BE2C (cell line): Measurements from ENCODE around the gene KIAA1614.

Experiments
- DNase-seq: peaks from one replicate; pipeline ENCODE4 v3.0.0-alpha.2; 2020
- H3K27me3 ChIP-seq: fragments of 250-450 bp; sonication (Bioruptor Pico); 2 replicates; pipeline ENCODE4 v1.5.1; 2020; ENCODE audit warnings: mild to moderate bottlenecking
- H3K36me3 ChIP-seq: fragments of 250-450 bp; sonication (Bioruptor Pico); 2 replicates; pipeline ENCODE4 v1.5.1; 2020; ENCODE audit warnings: mild to moderate bottlenecking
- H3K4me1 ChIP-seq: fragments of 250-450 bp; sonication (Bioruptor Pico); 2 replicates; pipeline ENCODE4 v1.5.1; 2020
- H3K4me3 ChIP-seq: 2 replicates; pipeline ENCODE4 v1.5.1; 2011; ENCODE audit warnings: low read depth, low read length
- H3K9me3 ChIP-seq: fragments of 250-450 bp; sonication (Bioruptor Pico); 2 replicates; pipeline ENCODE4 v1.5.1; 2020
- CTCF ChIP-seq: IDR thresholded peaks from 2 replicates; pipeline ENCODE4 v1.5.1; 2012; ENCODE audit warnings: mild to moderate bottlenecking, low read depth, low read length

The KIAA1614 gene

GRCh38 chr1:180921891-180922630 lies 9.4 kb downstream of the KIAA1614 start:
- TF ChIP-seq CTCF, result no peak
- peak; percentile 4 for DNase-seq
- Histone ChIP-seq H3K4me3 (no peak overlapping the region), H3K9me3 (no peaks in the 10 kb centered on the region), H3K4me1 (peaks cover 36% of the 10 kb centered on the region), H3K36me3 (no peaks in the 10 kb centered on the region), H3K27me3 (no peaks in the 10 kb centered on the region)

GRCh38 chr1:180922631-180923015 lies 9.9 kb downstream of the KIAA1614 start:
- Histone ChIP-seq H3K9me3 (no peaks in the 10 kb centered on the region), H3K4me1 (peaks cover 42% of the 10 kb centered on the region), H3K36me3 (no peaks in the 10 kb centered on the region), H3K4me3 (no peak overlapping the region), H3K27me3 (no peaks in the 10 kb centered on the region)
- TF ChIP-seq CTCF, result no peak
- no peak for DNase-seq

GRCh38 chr1:180923021-180923841 lies 10.5 kb downstream of the KIAA1614 start:
- no peak overlapping the region for H3K4me3 ChIP-seq
- peaks cover 48% of the 10 kb centered on the region for H3K4me1 ChIP-seq
- peak; percentile 63 for DNase-seq
- H3K9me3 ChIP-seq, result no peaks in the 10 kb centered on the region
- H3K36me3 ChIP-seq, result no peaks in the 10 kb centered on the region
- no peaks in the 10 kb centered on the region for H3K27me3 ChIP-seq
- no peak for TF ChIP-seq CTCF

- no peaks in the 10 kb centered on the region for H3K9me3 ChIP-seq
- no peak overlapping the region for H3K4me3 ChIP-seq
- H3K27me3 ChIP-seq, result no peaks in the 10 kb centered on the region
- H3K4me1 ChIP-seq, result peaks cover 54% of the 10 kb centered on the region
- TF ChIP-seq CTCF, result no peak
- no peaks in the 10 kb centered on the region for H3K36me3 ChIP-seq
- DNase-seq, result no peak
These were observed 11.2 kb downstream of the KIAA1614 start for GRCh38 chr1:180923887-180924286.

GRCh38 chr1:180924939-180925338 lies 12.2 kb downstream of the KIAA1614 start:
- TF ChIP-seq CTCF, result no peak
- no peak for DNase-seq
- no peaks in the 10 kb centered on the region for H3K36me3 ChIP-seq
- peaks cover 65% of the 10 kb centered on the region for H3K4me1 ChIP-seq
- no peaks in the 10 kb centered on the region for H3K9me3 ChIP-seq
- H3K4me3 ChIP-seq, result no peak overlapping the region
- H3K27me3 ChIP-seq, result no peaks in the 10 kb centered on the region
